Adrenal gland (tissue), 5 donors: ENCODE measurements around the gene ARFGEF2.

Experiments
- POLR2A ChIP-seq, 2 donors: fragments of 450-650 bp; IDR thresholded peaks; one replicate each; pipeline ENCODE4 v1.6.1; 2017; ENCODE audit warnings: antibody characterized with exemption in 2 of 2, mild to moderate bottlenecking in 2 of 2, moderate library complexity in 1 of 2
- TF ChIP-seq, protein P1 (sequence below), 6 experiments: fragments of 450-650 bp in 4 of 6; fragments of 200-600 bp in 2 of 6; sonication (generic) in 1 of 6; IDR thresholded peaks; 1 replicate in 5 of 6; 2 replicates in 1 of 6; pipeline versions ENCODE4 v1.5.1 to v1.8.0; 2016 to 2021; ENCODE audit warnings: antibody characterized with exemption in 6 of 6, mild to moderate bottlenecking in 2 of 6, moderate library complexity in 1 of 6
- donor health status: DM: no; HTN: no; CAD: no.

DNA sequence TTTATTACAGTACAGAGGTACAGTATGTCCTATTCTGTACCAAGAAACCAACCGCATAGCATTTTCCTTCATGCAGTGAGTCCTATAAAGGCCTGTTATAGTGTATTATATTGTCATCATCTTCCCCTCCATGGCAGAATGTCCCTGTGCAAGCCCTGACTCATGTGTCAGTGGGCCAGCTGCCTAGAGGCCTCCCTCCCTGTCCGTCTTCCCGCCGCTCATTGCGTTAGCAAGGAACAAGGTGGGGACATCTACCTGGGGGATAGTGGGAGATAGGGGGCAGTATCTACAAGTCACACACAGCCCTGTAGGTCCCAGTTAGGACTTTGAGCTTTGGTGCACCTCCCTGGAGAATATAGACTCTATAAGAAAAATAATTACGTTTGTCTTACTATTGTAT, 27.1 kb downstream of the ARFGEF2 start:
- TF ChIP-seq, protein P1, sequence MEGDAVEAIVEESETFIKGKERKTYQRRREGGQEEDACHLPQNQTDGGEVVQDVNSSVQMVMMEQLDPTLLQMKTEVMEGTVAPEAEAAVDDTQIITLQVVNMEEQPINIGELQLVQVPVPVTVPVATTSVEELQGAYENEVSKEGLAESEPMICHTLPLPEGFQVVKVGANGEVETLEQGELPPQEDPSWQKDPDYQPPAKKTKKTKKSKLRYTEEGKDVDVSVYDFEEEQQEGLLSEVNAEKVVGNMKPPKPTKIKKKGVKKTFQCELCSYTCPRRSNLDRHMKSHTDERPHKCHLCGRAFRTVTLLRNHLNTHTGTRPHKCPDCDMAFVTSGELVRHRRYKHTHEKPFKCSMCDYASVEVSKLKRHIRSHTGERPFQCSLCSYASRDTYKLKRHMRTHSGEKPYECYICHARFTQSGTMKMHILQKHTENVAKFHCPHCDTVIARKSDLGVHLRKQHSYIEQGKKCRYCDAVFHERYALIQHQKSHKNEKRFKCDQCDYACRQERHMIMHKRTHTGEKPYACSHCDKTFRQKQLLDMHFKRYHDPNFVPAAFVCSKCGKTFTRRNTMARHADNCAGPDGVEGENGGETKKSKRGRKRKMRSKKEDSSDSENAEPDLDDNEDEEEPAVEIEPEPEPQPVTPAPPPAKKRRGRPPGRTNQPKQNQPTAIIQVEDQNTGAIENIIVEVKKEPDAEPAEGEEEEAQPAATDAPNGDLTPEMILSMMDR (IDR thresholded peaks at IDR 0.05), result no peak
- no peak for TF ChIP-seq POLR2A (IDR thresholded peaks at IDR 0.05)
